Fibroblast of lung (primary cell): ENCODE data around the gene NPR2. TPM values are rescaled to one million over a fixed set of nuclear protein-coding genes. Genes with fewer than 3 reads are reported as not detected.

Source experiments
- DNase-seq, 2 donors: peaks; one replicate each; pipeline versions ENCODE4 v3.0.0 to v3.0.0-alpha.2; 2010; ENCODE audit warnings: low read depth in 2 of 2
- H2AFZ ChIP-seq: 2 replicates; pipeline ENCODE4 v1.5.1; 2012; ENCODE audit warnings: low read length, control low read depth, inconsistent platforms
- H3K27ac ChIP-seq: 2 replicates; pipeline ENCODE4 v1.5.1; 2011; ENCODE audit warnings: low read length, control low read depth; ENCODE audit not compliant: insufficient read depth
- H3K27me3 ChIP-seq: 2 replicates; pipeline ENCODE4 v1.5.1; 2011; ENCODE audit warnings: mild to moderate bottlenecking, low read length; ENCODE audit not compliant: control insufficient read depth, insufficient read depth
- H3K36me3 ChIP-seq: 2 replicates; pipeline ENCODE4 v1.5.1; 2011; ENCODE audit warnings: low read length; ENCODE audit not compliant: control insufficient read depth, insufficient read depth
- H3K4me1 ChIP-seq: 2 replicates; pipeline ENCODE4 v1.5.1; 2011; ENCODE audit warnings: low read length; ENCODE audit not compliant: control insufficient read depth, insufficient read depth; ENCODE audit errors: extremely low read depth
- H3K4me2 ChIP-seq: 2 replicates; pipeline ENCODE4 v1.5.1; 2011; ENCODE audit warnings: low read length, control low read depth; ENCODE audit not compliant: insufficient read depth; ENCODE audit errors: extremely low read depth
- H3K4me3 ChIP-seq, 4 experiments: fragments of 200-600 bp in 1 of 4; sonication (generic) in 1 of 4; replicated peaks in 1 of 4; 2 replicates each; pipeline ENCODE4 v1.5.1; 2011 to 2016; ENCODE audit warnings: low read length in 4 of 4, low read depth in 3 of 4, mild to moderate bottlenecking in 3 of 4, control low read depth in 2 of 4, inconsistent platforms in 1 of 4, mixed read lengths in 1 of 4; ENCODE audit not compliant: insufficient read depth in 1 of 4; ENCODE audit errors: control extremely low read depth in 1 of 4
- H3K79me2 ChIP-seq: 2 replicates; pipeline ENCODE4 v1.5.1; 2012; ENCODE audit warnings: mild to moderate bottlenecking, low read length, inconsistent platforms; ENCODE audit not compliant: control insufficient read depth, insufficient read depth
- H3K9ac ChIP-seq: 2 replicates; pipeline ENCODE4 v1.5.1; 2011; ENCODE audit warnings: mild to moderate bottlenecking, low read length, control low read depth; ENCODE audit not compliant: insufficient read depth
- H3K9me3 ChIP-seq: 2 replicates; pipeline ENCODE4 v1.5.1; 2012; ENCODE audit warnings: low read depth, low read length; ENCODE audit not compliant: control insufficient read depth, insufficient read depth
- H4K20me1 ChIP-seq: 2 replicates; pipeline ENCODE4 v1.5.1; 2011; ENCODE audit warnings: low read length; ENCODE audit not compliant: control insufficient read depth, insufficient read depth; ENCODE audit errors: extremely low read depth
- EZH2 ChIP-seq: IDR thresholded peaks from 2 replicates; pipeline ENCODE4 v1.5.1; 2012; ENCODE audit warnings: low read length, control low read depth, mild to moderate bottlenecking; ENCODE audit errors: missing control alignments
- polyA plus RNA-seq, 2 donors: library from polyadenylated mRNA; depleted of rRNA in 1 of 2; stranded (reverse) in 1 of 2; unstranded in 1 of 2; fragments of >200 nt; gene quantifications; 2 replicates each; pipeline ENCODE4 v1.2.1, GENCODE V29; 2011 to 2012; ENCODE audit warnings: missing spikeins in 1 of 2
- total RNA-seq: library from RNA; depleted of rRNA; stranded (reverse); fragments of >200 nt; gene quantifications from 2 replicates; pipeline ENCODE4 v1.2.1, GENCODE V29; 2014
- TF ChIP-seq, protein P1 (sequence below), 2 donors: IDR thresholded peaks in 1 of 2; conservative IDR thresholded peaks in 1 of 2; 1 replicate in 1 of 2; 2 replicates in 1 of 2; pipeline ENCODE4 v1.5.1; 2011 to 2012; ENCODE audit warnings: low read length in 2 of 2, control low read depth in 1 of 2, inconsistent platforms in 1 of 2, low read depth in 1 of 2, mild to moderate bottlenecking in 1 of 2

Gene NPR2
- total and polyA plus RNA-seq, 2 donors (not counting 1 experiment from before 2014, with no cell fraction given): 26.3 to 47.4 TPM

DNA sequence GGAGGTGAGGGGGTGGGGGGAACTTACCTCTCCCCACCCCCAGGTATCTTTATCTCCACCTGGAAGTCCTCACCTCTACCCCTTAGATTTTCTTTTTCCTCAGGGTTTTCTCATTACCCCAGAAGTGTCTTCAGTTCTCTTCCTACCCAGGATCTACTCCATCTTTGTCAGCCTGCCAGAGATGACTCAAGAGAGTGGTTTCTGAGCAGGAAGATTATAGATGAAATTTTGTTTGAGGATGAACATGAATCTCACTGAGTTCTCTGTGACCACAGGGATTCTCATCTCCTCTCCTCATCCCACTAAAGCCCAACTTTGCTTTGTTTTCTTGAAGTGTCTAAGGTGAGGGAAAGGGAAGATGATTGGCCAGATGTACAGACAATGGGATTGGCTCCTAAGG is 28.7 kb downstream of the NPR2 start:
- Histone ChIP-seq H2AFZ (no peak overlapping the region), H3K9me3 (no peaks in the 10 kb centered on the region), H3K79me2 (no peaks in the 10 kb centered on the region), H3K36me3 (no peaks in the 10 kb centered on the region), H3K4me1 (peaks cover 3% of the 10 kb centered on the region), H3K27me3 (peaks cover 2% of the 10 kb centered on the region), H4K20me1 (no peaks in the 10 kb centered on the region), H3K27ac (no peak overlapping the region), H3K4me2 (no peak overlapping the region), H3K9ac (no peak overlapping the region), H3K4me3 (no peak overlapping the region)
- peak; percentile 55 to 72 for DNase-seq
- TF ChIP-seq, protein P1, sequence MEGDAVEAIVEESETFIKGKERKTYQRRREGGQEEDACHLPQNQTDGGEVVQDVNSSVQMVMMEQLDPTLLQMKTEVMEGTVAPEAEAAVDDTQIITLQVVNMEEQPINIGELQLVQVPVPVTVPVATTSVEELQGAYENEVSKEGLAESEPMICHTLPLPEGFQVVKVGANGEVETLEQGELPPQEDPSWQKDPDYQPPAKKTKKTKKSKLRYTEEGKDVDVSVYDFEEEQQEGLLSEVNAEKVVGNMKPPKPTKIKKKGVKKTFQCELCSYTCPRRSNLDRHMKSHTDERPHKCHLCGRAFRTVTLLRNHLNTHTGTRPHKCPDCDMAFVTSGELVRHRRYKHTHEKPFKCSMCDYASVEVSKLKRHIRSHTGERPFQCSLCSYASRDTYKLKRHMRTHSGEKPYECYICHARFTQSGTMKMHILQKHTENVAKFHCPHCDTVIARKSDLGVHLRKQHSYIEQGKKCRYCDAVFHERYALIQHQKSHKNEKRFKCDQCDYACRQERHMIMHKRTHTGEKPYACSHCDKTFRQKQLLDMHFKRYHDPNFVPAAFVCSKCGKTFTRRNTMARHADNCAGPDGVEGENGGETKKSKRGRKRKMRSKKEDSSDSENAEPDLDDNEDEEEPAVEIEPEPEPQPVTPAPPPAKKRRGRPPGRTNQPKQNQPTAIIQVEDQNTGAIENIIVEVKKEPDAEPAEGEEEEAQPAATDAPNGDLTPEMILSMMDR (conservative IDR thresholded peaks at IDR 0.05 in 1 of 2, IDR thresholded peaks at IDR 0.05 in 1 of 2; ENCODE audit: low read depth in 1 of 2, low read length in 2 of 2): no peak
- TF ChIP-seq EZH2: no peak

DNA sequence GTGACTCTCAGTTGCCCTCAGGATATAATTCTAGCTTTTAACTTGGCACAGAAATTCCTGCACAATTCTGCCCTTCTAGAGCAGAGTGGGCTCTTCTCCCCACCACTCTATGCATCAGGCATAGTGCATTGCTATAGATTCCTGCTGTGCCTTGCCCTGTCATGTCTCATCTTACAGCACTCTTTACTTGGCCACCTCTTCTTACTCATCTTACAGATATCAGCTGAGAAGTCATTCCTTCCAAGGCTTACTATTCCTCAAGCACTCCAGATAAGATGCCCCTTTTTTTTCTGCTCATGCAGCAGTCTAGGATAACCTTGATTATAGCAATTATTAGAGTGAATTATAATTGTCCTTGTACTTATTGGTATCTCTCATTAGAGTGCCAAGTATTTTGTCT is 31.5 kb downstream of the NPR2 start:
- no peaks in the 10 kb centered on the region for H3K9me3 ChIP-seq
- no peak for DNase-seq
- H3K27me3 ChIP-seq: no peaks in the 10 kb centered on the region
- no peak for TF ChIP-seq EZH2
- H3K9ac ChIP-seq: no peak overlapping the region
- H3K27ac ChIP-seq: no peak overlapping the region
- no peak overlapping the region for H2AFZ ChIP-seq
- no peaks in the 10 kb centered on the region for H4K20me1 ChIP-seq
- no peak overlapping the region for H3K4me2 ChIP-seq
- no peaks in the 10 kb centered on the region for H3K79me2 ChIP-seq
- peaks cover 8% of the 10 kb centered on the region for H3K4me1 ChIP-seq
- no peak overlapping the region for H3K4me3 ChIP-seq
- no peaks in the 10 kb centered on the region for H3K36me3 ChIP-seq

DNA sequence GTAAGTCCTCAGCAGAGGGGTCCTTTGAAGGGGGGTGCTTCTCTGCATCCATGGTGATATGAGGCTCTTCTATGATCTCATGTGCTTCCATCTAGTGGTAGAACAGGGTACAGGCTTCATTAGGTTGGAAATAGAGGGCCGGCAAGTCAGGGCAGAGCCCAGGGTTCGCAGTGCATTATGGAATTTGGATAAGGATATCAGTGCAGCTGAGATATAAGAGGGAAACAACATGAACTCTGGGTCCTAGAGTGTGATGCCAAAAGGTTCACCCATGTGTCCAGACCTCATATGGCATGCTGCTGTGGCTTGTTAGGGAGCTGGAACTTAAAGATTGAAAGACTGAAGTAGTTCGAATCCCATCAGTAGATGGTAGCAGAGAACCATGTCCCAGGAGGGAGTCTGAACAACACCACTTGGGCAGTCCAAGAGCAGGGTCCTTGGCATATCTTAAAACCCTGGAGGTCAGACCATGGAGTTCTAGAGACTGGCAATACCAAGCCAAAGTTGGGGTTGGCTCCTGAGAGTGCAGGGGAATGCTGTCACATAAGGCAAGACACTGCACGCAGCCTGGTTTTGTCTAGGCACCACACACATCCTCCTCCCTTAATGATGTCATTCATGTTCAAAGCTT is 34.8 kb downstream of the NPR2 start:
- Histone ChIP-seq H4K20me1 (no peaks in the 10 kb centered on the region), H3K4me3 (no peak overlapping the region), H3K9me3 (no peaks in the 10 kb centered on the region), H3K9ac (no peak overlapping the region), H3K27ac (no peak overlapping the region), H3K36me3 (no peaks in the 10 kb centered on the region), H3K4me2 (no peak overlapping the region), H3K4me1 (peaks cover 5% of the 10 kb centered on the region), H3K79me2 (no peaks in the 10 kb centered on the region), H3K27me3 (no peaks in the 10 kb centered on the region), H2AFZ (peak overlapping the region; percentile 71)
- DNase-seq: peak; percentile 53 to 83
- TF ChIP-seq, protein P1 (conservative IDR thresholded peaks at IDR 0.05 in 1 of 2, IDR thresholded peaks at IDR 0.05 in 1 of 2; ENCODE audit: low read depth in 1 of 2, low read length in 2 of 2): peak; percentile 74 to 78
- no peak for TF ChIP-seq EZH2
